ENCODE results near the gene RHCG.

RHCG gene

GRCh38 chr15:89496155-89497098 lies at the start of gene RHCG:
Gene RHCG, minus strand, starts transcription at chr15:89496583. Its CDS starts 39 bp downstream, at chr15:89496544.
- DNase-seq, result no peak

- no peak for DNase-seq
These were observed 47.0 kb upstream of the RHCG start for GRCh38 chr15:89543389-89543788.

- no peak for DNase-seq
These were observed 46.0 kb upstream of the RHCG start for GRCh38 chr15:89542369-89542768.

- no peak for DNase-seq
These were observed 42.6 kb upstream of the RHCG start for GRCh38 chr15:89539027-89539426.

- no peak for DNase-seq
These were observed 37.6 kb upstream of the RHCG start for GRCh38 chr15:89533861-89534544.

- no peak for DNase-seq
These were observed 35.6 kb upstream of the RHCG start for GRCh38 chr15:89531796-89532537.

GRCh38 chr15:89530976-89531375 lies 34.6 kb upstream of the RHCG start:
- no peak for DNase-seq

- no peak for DNase-seq
These were observed 32.5 kb upstream of the RHCG start for GRCh38 chr15:89528757-89529352.

GRCh38 chr15:89526601-89527441 lies 30.4 kb upstream of the RHCG start:
- DNase-seq, result no peak

GRCh38 chr15:89526181-89526580 lies 29.8 kb upstream of the RHCG start:
- DNase-seq, result no peak

GRCh38 chr15:89524184-89524583 lies 27.8 kb upstream of the RHCG start:
- no peak for DNase-seq

GRCh38 chr15:89523101-89523500 lies 26.7 kb upstream of the RHCG start:
- DNase-seq, result no peak

GRCh38 chr15:89521605-89522004 lies 25.2 kb upstream of the RHCG start:
- no peak for DNase-seq

GRCh38 chr15:89515477-89515876 lies 19.1 kb upstream of the RHCG start:
- no peak for DNase-seq

GRCh38 chr15:89514596-89515406 lies 18.4 kb upstream of the RHCG start:
- no peak for DNase-seq

GRCh38 chr15:89514186-89514585 lies 17.8 kb upstream of the RHCG start:
- DNase-seq, result no peak

GRCh38 chr15:89513284-89513683 lies 16.9 kb upstream of the RHCG start:
- no peak for DNase-seq

GRCh38 chr15:89512631-89513030 lies 16.2 kb upstream of the RHCG start:
- DNase-seq, result no peak

GRCh38 chr15:89506026-89506686 lies 9.8 kb upstream of the RHCG start:
- no peak for DNase-seq

GRCh38 chr15:89504166-89504565 lies 7.8 kb upstream of the RHCG start:
- DNase-seq, result no peak
